GM12891 (cell line): ENCODE data around the gene OR5L1.

Experiments used
- DNase-seq: peaks from one replicate; pipeline ENCODE4 v3.0.0; 2011; ENCODE audit warnings: low spot score; ENCODE audit not compliant: insufficient read length
- FAIRE-seq: peaks from 2 replicates; lab custom pipeline; 2011; peaks lifted over from hg19 to GRCh38; lab: Jason Lieb, UNC
- PAX5 ChIP-seq: IDR thresholded peaks from 2 replicates; pipeline ENCODE4 v1.6.1; 2011; ENCODE audit warnings: low read length, moderate library complexity, mild to moderate bottlenecking; ENCODE audit not compliant: insufficient read depth, severe bottlenecking
- POLR2A ChIP-seq: IDR thresholded peaks from 2 replicates; pipeline ENCODE4 v1.6.1; 2011; ENCODE audit warnings: low read depth, low read length, control low read depth
- POLR2AphosphoS5 ChIP-seq: IDR thresholded peaks from 2 replicates; pipeline ENCODE4 v1.6.1; 2011; ENCODE audit warnings: low read depth, low read length, control low read depth
- POU2F2 ChIP-seq: IDR thresholded peaks from 2 replicates; pipeline ENCODE4 v1.6.1; 2011; ENCODE audit warnings: low read depth, mild to moderate bottlenecking, control low read depth, low read length, moderate library complexity
- SPI1 ChIP-seq: IDR thresholded peaks from 2 replicates; pipeline ENCODE4 v1.6.1; 2011; ENCODE audit warnings: low read depth, low read length, control low read depth
- TAF1 ChIP-seq: IDR thresholded peaks from 2 replicates; pipeline ENCODE4 v1.6.1; 2011; ENCODE audit warnings: low read depth, low read length, control low read depth

OR5L1 gene

GRCh38 chr11:55849037-55849436 lies 37.9 kb downstream of the OR5L1 start:
- TF ChIP-seq SPI1 = no peak
- TF ChIP-seq POLR2AphosphoS5 = no peak
- no peak for TF ChIP-seq POLR2A
- no peak for TF ChIP-seq POU2F2
- no peak for TF ChIP-seq TAF1
- no peak for TF ChIP-seq PAX5
- DNase-seq (no peak), FAIRE-seq (no peak)

- TF ChIP-seq POLR2AphosphoS5 (no peak), TAF1 (no peak), PAX5 (no peak), SPI1 (no peak), POLR2A (no peak), POU2F2 (no peak)
- DNase-seq (no peak), FAIRE-seq (no peak)
Measured at GRCh38 chr11:55852141-55852540, 41.0 kb downstream of the OR5L1 start.

- DNase-seq (no peak), FAIRE-seq (no peak)
- TF ChIP-seq SPI1 (no peak), POLR2AphosphoS5 (no peak), POU2F2 (no peak), TAF1 (no peak), PAX5 (no peak)
Measured at GRCh38 chr11:55854704-55855103, 43.5 kb downstream of the OR5L1 start.
